Measurements from ENCODE around the gene HERPUD1.

Gene HERPUD1

GRCh38 chr16:56936491-56936890, 4.5 kb downstream of the HERPUD1 start:
- no peak for DNase-seq

- no peak for DNase-seq
Measured at GRCh38 chr16:56936950-56937349, 5.0 kb downstream of the HERPUD1 start.

- DNase-seq, result peak; percentile 66
Measured at GRCh38 chr16:56938664-56939513, 6.9 kb downstream of the HERPUD1 start.

GRCh38 chr16:56939801-56940200, 7.9 kb downstream of the HERPUD1 start:
- no peak for DNase-seq

- DNase-seq, result no peak
Measured at GRCh38 chr16:56941092-56941491, 9.2 kb downstream of the HERPUD1 start.

- DNase-seq, result no peak
Measured at GRCh38 chr16:56941856-56942331, 10.0 kb downstream of the HERPUD1 start.

GRCh38 chr16:56943761-56944375, 11.9 kb downstream of the HERPUD1 start:
- no peak for DNase-seq

- peak; percentile 49 for DNase-seq
Measured at GRCh38 chr16:56944954-56945839, 13.3 kb downstream of the HERPUD1 start.

- DNase-seq, result no peak
Measured at GRCh38 chr16:56945847-56946527, 14.0 kb downstream of the HERPUD1 start.

- DNase-seq, result no peak
Measured at GRCh38 chr16:56946767-56947603, 15.0 kb downstream of the HERPUD1 start.

- DNase-seq, result no peak
Measured at GRCh38 chr16:56947604-56947995, 15.7 kb downstream of the HERPUD1 start.

- no peak for DNase-seq
Measured at GRCh38 chr16:56948234-56948633, 16.3 kb downstream of the HERPUD1 start.

GRCh38 chr16:56950051-56950450, 18.1 kb downstream of the HERPUD1 start:
- DNase-seq, result no peak

GRCh38 chr16:56950455-56950854, 18.5 kb downstream of the HERPUD1 start:
- no peak for DNase-seq

GRCh38 chr16:56950881-56951771, 19.2 kb downstream of the HERPUD1 start:
- peak; percentile 75 for DNase-seq

GRCh38 chr16:56953006-56953405, 21.1 kb downstream of the HERPUD1 start:
- no peak for DNase-seq

GRCh38 chr16:56956076-56956475, 24.1 kb downstream of the HERPUD1 start:
- no peak for DNase-seq

GRCh38 chr16:56956756-56957155, 24.8 kb downstream of the HERPUD1 start:
- DNase-seq, result no peak

- no peak for DNase-seq
Measured at GRCh38 chr16:56960681-56961281, 28.8 kb downstream of the HERPUD1 start.

GRCh38 chr16:56961386-56961785, 29.4 kb downstream of the HERPUD1 start:
- DNase-seq, result no peak

Measured in stimulated activated CD4-positive, alpha-beta T cell treated with anti-CD3 and anti-CD28 coated beads, Interleukin-15, amount 100 ng/mL, for 24 hours (primary cell).